Thyroid gland (tissue), 4 donors: ENCODE measurements around the gene ZNF516.

Experiments used
- POLR2A ChIP-seq, 2 donors: fragments of 450-650 bp; IDR thresholded peaks; one replicate each; pipeline ENCODE4 v1.6.1; 2017; ENCODE audit warnings: antibody characterized with exemption in 2 of 2, mild to moderate bottlenecking in 2 of 2, moderate library complexity in 1 of 2
- TF ChIP-seq, protein P1 (sequence below), 6 experiments: fragments of 200-600 bp in 3 of 6; fragments of 450-650 bp in 3 of 6; sonication (generic) in 3 of 6; IDR thresholded peaks; one replicate each; pipeline ENCODE4 v1.5.1; 2016 to 2019; ENCODE audit warnings: antibody characterized with exemption in 6 of 6, mild to moderate bottlenecking in 2 of 6, inconsistent platforms in 1 of 6, moderate library complexity in 1 of 6

DNA sequence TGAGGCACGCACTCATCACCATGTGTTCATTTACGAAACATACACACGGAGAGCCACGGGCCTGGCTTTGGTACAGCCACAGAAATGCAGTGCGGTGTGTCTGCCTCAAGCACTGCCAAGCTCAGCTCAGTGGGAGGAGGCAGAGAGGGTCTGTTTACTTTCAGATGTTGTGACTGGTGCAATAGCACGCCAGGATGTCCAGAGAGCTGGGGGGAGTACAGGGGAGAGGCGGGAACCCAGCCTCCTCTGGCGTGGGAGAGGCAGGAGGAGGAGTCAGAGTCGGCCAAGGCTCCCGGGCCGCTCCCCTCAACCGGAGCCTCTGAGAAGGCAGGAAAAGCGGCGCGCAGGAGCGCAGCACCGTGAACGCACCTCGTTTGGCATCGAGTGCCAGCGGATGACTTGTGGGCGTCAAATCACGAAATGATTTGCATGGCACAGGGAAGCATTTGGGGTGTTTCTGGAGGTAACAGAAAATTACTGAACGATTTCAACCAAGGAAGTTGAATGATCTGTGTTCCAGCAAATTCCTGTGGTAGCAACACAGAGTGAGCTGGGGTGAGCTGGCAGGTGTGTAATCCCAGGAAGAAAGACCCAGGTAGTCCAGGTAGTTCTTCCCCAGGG is 143.0 kb downstream of the ZNF516 start:
- TF ChIP-seq, protein P1, sequence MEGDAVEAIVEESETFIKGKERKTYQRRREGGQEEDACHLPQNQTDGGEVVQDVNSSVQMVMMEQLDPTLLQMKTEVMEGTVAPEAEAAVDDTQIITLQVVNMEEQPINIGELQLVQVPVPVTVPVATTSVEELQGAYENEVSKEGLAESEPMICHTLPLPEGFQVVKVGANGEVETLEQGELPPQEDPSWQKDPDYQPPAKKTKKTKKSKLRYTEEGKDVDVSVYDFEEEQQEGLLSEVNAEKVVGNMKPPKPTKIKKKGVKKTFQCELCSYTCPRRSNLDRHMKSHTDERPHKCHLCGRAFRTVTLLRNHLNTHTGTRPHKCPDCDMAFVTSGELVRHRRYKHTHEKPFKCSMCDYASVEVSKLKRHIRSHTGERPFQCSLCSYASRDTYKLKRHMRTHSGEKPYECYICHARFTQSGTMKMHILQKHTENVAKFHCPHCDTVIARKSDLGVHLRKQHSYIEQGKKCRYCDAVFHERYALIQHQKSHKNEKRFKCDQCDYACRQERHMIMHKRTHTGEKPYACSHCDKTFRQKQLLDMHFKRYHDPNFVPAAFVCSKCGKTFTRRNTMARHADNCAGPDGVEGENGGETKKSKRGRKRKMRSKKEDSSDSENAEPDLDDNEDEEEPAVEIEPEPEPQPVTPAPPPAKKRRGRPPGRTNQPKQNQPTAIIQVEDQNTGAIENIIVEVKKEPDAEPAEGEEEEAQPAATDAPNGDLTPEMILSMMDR (IDR thresholded peaks at IDR 0.05), result no peak
- no peak for TF ChIP-seq POLR2A (IDR thresholded peaks at IDR 0.05)
